DMS79 treated with DMSO at 0.1 percent for 48 hours (cell line): ENCODE measurements around the gene PLXND1.
A peak's percentile ranks its signal among the peaks of the same experiment; 100 is the strongest.
"Not testable (repeated sequence)": the region's sequence is repeated elsewhere in the genome, so short reads cannot be mapped to it uniquely, and the experiment has no call there.

Experiments used
- DNase-seq: peaks from one replicate; lab custom pipeline; 2025; lab: John Stamatoyannopoulos, UW

Gene PLXND1

GRCh38 chr3:129526121-129526900 is 80.2 kb downstream of the PLXND1 start:
- DNase-seq = no peak

GRCh38 chr3:129525341-129525968 is 81.0 kb downstream of the PLXND1 start:
- no peak for DNase-seq

GRCh38 chr3:129524081-129524480 is 82.4 kb downstream of the PLXND1 start:
- no peak for DNase-seq

- DNase-seq = no peak
These were observed 83.5 kb downstream of the PLXND1 start for GRCh38 chr3:129522953-129523352.

GRCh38 chr3:129521611-129522010 is 84.9 kb downstream of the PLXND1 start:
- DNase-seq = no peak

GRCh38 chr3:129520960-129521359 is 85.5 kb downstream of the PLXND1 start:
- DNase-seq = no peak

- DNase-seq = no peak
These were observed 86.4 kb downstream of the PLXND1 start for GRCh38 chr3:129519896-129520715.

GRCh38 chr3:129519449-129519848 is 87.0 kb downstream of the PLXND1 start:
- no peak for DNase-seq

- no peak for DNase-seq
These were observed 87.9 kb downstream of the PLXND1 start for GRCh38 chr3:129518581-129518980.

- no peak for DNase-seq
These were observed 88.4 kb downstream of the PLXND1 start for GRCh38 chr3:129518038-129518561.

- no peak for DNase-seq
These were observed 89.0 kb downstream of the PLXND1 start for GRCh38 chr3:129517516-129517915.

GRCh38 chr3:129515821-129516432 is 90.5 kb downstream of the PLXND1 start:
- DNase-seq = not testable (repeated sequence)

GRCh38 chr3:129515108-129515820 is 91.2 kb downstream of the PLXND1 start:
- not testable (repeated sequence) for DNase-seq

- DNase-seq = no peak
These were observed 91.9 kb downstream of the PLXND1 start for GRCh38 chr3:129514563-129514962.

- no peak for DNase-seq
These were observed 92.4 kb downstream of the PLXND1 start for GRCh38 chr3:129514110-129514509.

- no peak for DNase-seq
These were observed 92.8 kb downstream of the PLXND1 start for GRCh38 chr3:129513705-129514104.

GRCh38 chr3:129512595-129512994 is 93.9 kb downstream of the PLXND1 start:
- DNase-seq = no peak

- DNase-seq = peak; percentile 31
These were observed 99.2 kb downstream of the PLXND1 start for GRCh38 chr3:129507181-129507831.

GRCh38 chr3:129506231-129506742 is 100.2 kb downstream of the PLXND1 start:
- peak; percentile 83 for DNase-seq

- DNase-seq = peak; percentile 99
These were observed 101.1 kb downstream of the PLXND1 start for GRCh38 chr3:129505341-129505740.
